Stimulated activated CD8-positive, alpha-beta memory T cell treated with anti-CD3 and anti-CD28 coated beads, Interleukin-12 subunit alpha, Interleukin-12 subunit beta, amount 100 ng/mL, for 24 hours (primary cell): Measurements from ENCODE around the gene SLC16A13.

ENCODE experiments used
- DNase-seq: peaks from one replicate; pipeline ENCODE4 v3.0.0-alpha.2; 2020; ENCODE audit errors: extremely low read depth

Gene SLC16A13

DNA sequence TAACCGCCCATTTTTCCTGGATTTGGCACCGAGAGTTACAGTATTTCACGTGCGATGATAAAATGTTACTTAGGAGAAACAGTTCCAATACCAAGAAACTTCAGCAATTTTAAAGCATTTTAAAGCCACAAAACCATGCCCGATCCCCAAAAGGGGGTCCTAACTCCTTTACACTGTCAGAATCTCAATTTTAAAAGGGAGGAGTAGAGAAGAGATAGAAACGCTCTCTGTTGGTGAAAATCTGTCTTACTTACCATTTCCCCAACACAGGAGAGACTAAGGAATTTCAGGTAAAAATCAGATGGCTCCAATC is 23.9 kb upstream of the SLC16A13 start:
- no peak for DNase-seq

DNA sequence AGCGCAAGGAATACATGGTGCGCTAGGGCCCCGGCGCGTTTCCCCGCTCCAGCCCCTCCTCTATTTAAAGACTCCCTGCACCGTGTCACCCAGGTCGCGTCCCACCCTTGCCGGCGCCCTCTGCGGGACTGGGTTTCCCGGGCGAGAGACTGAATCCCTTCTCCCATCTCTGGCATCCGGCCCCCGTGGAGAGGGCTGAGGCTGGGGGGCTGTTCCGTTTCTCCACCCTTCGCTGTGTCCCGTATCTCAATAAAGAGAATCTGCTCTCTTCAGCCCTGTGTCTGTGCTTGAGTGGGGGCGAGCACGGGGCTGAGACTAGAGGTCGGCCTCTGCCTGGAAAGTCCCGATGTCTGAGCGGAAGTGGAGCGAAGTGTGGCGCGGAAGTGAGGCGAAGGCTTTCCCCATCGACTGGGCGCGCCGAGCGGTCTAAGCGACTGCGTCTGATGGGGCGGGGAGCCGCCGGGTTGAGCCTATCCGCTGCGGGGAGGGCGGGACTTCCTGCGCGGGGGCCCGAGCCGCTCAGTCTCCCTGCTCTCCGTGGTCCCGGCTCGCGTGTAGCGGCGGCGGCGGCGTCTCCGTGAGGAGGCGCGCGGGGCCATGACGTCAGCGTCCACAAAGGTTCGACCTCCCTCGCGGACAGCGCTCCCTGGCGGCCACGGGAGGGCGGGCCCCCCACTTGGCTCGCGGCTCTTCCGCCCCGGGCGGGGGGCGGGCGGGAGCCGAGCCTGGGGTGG is 21.4 kb upstream of the SLC16A13 start:
- peak; percentile 96 for DNase-seq

- DNase-seq: peak; percentile 62
These were observed 20.5 kb upstream of the SLC16A13 start for GRCh38 chr17:7014995-7015958.

DNA sequence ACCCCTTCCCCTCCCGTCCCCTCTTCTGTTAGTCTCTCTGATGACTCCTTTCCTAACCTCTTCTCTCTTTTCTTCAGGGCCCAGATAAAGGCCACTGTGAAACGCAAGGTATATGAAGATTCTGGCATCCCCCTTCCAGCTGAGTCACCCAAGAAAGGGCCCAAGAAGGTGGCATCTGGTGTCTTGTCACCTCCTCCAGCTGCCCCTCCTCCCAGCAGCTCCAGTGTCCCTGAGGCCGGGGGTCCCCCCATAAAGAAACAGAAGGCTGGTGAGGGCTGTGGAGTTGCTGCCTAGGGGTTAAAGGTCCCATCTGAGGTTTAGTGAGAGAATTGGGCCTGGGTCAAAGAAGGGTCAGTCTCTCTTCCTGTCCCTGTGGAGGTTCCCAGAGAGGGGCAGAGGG is 19.4 kb upstream of the SLC16A13 start:
- DNase-seq: no peak

GRCh38 chr17:7016886-7017826 is 18.7 kb upstream of the SLC16A13 start:
- DNase-seq: no peak

DNA sequence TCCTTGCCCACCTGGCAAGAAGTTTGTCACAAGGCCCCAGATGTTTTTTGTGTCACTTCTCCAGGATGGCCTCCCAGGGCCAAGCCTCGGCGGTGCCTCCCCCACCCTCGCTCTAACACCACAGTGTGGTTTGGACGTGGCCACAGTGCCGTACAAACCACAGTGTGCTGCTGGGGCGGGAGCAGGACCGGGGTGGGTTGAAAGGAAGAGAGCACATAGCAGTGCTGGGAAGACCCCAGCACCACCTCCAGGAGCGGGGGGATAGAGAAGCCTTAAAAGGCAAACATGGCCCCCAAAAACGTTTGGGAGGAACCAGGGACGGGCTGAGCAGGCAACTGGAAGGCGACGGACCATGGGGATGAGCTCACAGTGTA is 18.0 kb upstream of the SLC16A13 start:
- no peak for DNase-seq

GRCh38 chr17:7018331-7018964 is 17.4 kb upstream of the SLC16A13 start:
- no peak for DNase-seq

- no peak for DNase-seq
These were observed 16.4 kb upstream of the SLC16A13 start for GRCh38 chr17:7019367-7019766.

DNA sequence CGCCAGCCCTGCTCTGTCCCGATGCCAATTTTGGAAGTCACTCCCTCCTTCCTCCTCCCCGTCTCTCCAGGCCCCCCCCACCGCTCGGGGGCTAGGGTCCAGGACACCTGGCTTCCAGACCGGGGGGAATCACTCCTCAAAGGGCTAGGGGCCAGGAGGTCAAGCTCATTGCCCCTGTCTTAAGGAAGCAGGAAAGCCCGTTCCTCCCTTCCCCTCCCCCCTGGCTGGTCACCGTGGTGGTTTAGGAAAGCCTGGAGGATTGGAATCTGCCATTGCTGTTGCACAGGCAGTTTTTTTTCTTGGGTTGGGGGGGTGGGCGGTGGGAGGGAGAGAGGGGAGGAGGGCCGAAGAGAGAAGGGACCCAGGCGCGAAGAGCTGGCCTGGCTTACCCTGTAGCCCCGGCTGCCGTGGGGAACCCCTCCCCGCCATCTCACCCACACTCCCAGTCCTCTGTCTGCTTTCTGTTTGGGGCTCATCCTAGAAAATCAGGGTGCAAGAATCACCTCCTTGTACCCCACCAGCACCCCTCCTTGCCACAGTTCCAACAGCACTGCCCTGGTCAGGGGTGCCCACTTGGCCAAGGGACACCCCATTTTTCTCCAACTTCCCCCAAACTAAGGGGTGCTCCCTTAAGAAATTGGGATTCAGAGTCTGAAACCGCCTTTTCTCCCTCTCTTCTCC is 15.8 kb upstream of the SLC16A13 start:
- DNase-seq: no peak

DNA sequence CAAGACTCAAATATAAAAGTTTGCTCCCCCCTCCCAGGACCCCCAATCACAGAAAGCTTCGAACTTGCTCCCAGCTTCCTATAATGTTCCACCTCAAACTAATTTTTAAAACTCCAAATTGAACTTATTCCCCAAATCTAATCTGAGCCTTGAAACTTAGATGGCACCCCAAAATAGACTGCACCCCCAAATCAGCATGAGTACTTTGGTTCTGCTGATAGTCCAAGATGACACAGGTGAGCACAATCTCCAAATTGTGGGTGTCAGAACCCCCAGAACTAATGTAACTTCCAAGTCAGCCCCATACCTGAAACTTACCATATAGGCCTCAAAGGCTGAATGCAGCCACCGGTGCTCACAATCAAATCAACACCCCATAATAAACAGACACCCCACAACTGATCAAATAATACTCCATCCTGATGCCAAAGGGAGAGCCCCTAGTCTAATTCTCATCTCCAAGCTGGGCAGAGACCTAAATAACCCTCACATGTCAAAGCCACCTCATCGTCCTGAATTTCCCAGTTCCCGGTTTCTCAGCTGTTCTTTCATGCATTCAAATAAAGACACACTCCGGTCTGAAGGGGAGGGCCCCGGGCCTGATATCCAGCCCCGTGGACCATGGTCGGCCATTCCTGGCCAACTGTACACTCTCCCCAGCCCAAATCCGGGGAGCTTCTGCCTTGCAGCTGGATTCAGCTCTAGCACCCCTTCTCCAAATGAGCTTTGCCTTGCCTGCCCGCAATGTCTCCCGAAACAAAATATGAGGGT is 14.7 kb upstream of the SLC16A13 start:
- DNase-seq: no peak

- DNase-seq: no peak
These were observed 13.6 kb upstream of the SLC16A13 start for GRCh38 chr17:7021993-7022778.

- no peak for DNase-seq
These were observed 12.8 kb upstream of the SLC16A13 start, which contains the start of gene BCL6B for GRCh38 chr17:7022781-7023571. BCL6B (plus strand) TSS chr17:7023050; CDS start chr17:7023672, 622 bp downstream.

GRCh38 chr17:7023576-7024401 is 12.0 kb upstream of the SLC16A13 start:
- DNase-seq: peak; percentile 84

DNA sequence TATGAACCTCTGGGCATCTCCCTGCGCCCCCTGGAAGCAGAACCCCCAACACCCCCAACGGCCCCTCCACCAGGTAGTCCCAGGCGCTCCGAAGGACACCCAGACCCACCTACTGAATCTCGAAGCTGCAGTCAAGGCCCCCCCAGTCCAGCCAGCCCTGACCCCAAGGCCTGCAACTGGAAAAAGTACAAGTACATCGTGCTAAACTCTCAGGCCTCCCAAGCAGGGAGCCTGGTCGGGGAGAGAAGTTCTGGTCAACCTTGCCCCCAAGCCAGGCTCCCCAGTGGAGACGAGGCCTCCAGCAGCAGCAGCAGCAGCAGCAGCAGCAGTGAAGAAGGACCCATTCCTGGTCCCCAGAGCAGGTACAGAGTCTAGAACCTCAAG is 11.4 kb upstream of the SLC16A13 start:
- no peak for DNase-seq

DNA sequence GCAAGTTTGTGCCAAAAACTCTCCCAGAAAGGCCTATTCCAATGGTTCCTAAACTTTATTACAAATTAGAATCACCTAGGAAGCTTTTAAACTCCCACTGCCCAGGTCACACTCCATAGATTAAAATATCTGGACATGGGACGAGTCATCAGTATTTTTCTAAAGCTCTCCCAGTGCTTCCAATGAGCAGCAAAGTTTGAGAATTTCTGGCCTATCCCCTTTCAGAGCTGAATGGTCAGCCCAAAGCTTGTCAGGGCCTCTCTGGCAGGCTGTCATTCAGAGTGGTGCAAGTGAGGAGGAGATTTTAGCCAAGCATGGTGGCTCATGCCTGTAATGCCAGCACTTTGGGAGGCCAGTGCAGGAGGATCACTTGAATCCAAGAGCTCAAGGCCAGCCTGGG is 10.6 kb upstream of the SLC16A13 start:
- no peak for DNase-seq

DNA sequence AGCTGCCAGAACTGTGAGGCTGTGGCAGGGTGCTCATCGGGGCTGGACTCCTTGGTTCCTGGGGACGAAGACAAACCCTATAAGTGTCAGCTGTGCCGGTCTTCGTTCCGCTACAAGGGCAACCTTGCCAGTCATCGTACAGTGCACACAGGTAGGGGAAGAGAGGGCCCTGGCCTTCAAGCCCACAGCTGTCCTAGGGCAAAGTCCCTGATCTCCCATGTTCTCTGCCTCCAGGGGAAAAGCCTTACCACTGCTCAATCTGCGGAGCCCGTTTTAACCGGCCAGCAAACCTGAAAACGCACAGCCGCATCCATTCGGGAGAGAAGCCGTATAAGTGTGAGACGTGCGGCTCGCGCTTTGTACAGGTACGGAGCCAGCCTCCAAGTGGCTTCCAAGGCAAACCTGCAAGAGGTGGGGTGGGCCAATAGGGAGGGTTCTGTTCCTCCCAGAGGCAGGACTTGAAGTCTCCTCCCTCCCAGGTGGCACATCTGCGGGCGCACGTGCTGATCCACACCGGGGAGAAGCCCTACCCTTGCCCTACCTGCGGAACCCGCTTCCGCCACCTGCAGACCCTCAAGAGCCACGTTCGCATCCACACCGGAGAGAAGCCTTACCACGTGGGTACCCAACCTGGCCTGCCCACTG is 9.2 kb upstream of the SLC16A13 start:
- no peak for DNase-seq

DNA sequence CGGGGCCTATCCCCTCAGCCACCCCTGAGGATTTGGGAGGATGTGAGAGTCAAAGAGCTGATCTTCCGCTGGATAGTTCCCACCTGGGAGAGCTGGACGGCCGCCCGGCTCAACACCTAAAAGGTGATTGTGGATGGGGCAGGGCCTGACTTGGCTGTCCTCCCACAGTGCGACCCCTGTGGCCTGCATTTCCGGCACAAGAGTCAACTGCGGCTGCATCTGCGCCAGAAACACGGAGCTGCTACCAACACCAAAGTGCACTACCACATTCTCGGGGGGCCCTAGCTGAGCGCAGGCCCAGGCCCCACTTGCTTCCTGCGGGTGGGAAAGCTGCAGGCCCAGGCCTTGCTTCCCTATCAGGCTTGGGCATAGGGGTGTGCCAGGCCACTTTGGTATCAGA is 8.5 kb upstream of the SLC16A13 start:
- DNase-seq: no peak
